GM21360 (cell line): ENCODE measurements around the gene ABCB11.

Experiments used
- ATAC-seq: cut with Tn5 transposase; IDR thresholded peaks from one replicate; pipeline ENCODE4 v1.9.1; 2021; ENCODE audit warnings: mild to moderate bottlenecking, moderate library complexity; ENCODE audit not compliant: unreplicated experiment

Gene ABCB11

DNA sequence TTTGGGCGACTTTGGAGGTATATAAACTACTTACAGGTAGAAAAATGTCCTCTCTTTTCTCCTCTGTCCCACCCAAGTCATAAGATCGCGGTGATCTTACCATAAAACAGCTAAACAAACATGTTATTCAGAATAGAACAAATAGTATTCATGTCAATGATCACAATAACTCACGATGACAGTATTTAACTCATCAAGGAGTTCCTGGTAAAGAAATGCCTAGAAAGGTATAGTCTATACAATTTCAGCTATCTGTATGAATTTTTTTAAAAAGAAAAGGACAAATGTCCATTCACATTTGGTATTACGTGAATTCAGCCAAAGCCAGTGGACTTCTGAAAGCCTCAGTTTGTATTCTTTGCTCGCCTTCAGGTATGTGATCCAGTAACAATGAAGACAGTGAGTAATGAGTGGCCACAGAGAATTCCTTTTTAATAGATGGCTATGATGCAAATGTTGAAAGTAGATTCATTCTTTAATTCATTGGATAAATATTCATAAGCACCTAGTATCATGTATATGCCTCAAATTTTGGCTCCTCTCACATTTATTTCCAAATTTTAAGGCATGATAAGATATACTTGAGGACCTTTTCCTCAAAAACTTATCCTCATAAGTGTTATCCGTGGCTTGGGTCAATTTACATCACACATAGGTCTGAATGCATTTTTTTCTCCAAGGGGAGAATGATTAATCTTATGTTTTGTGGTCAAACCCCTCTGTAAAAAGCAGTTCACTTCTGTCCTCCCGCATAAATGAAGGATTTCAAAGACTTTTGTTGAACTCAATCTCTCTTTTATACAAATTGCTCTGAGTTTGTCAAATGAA, 20.3 kb downstream of the ABCB11 start:
- no peak for ATAC-seq

DNA sequence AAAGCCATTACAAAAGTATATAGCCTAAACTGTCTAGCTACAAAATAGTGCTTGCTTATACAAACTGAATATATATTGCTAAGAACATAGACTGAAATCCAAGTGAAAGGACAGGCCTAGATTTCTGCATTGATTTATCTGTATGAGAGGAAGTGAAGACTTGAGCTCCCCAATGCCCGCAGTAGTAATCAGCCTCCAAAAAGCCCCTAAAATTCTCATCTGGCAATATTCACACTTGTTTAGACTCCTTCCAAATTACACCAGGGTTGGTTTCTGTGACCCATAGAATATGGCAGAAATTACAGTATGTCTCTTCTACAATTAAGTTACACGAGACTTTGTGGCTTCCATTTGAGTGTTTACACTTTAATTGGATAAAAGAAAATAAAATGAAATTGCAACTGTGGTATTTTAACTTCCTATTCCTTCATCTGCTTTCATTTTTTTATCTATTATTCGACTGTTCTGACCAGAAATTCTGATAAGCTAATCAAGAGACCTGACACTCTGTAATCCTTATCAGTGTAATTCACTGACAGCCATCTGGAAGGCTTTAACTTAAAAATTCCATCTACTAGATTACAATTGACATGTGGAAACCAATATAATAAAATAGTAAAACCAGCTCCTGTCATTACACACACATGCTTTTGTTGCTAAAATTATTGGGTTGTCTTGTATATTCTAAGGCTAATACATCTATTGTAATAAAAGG, 21.1 kb downstream of the ABCB11 start:
- ATAC-seq = no peak

DNA sequence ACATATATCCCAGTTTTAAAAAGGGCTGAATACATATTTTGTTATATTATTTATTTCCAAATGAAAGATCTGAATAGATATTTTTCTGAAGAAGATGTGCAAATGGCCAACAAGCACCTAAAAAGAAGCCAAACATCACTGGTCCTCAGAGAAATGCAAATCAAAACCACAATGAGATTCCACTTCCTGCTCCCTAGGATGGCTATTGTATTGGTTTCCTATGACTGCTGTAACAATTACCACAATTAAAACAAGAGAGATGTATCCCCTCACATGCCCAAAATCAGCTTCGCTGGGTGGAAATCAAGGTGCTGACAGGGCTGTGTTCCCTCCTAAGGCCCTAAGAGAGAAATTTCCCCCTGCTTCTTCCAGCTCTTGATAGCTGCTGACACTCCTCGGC, 23.2 kb downstream of the ABCB11 start:
- no peak for ATAC-seq

- no peak for ATAC-seq
Measured at GRCh38 chr2:169007356-169007755, 23.8 kb downstream of the ABCB11 start.

GRCh38 chr2:169006665-169007064, 24.5 kb downstream of the ABCB11 start:
- no peak for ATAC-seq

- ATAC-seq = no peak
Measured at GRCh38 chr2:169005994-169006393, 25.1 kb downstream of the ABCB11 start.

DNA sequence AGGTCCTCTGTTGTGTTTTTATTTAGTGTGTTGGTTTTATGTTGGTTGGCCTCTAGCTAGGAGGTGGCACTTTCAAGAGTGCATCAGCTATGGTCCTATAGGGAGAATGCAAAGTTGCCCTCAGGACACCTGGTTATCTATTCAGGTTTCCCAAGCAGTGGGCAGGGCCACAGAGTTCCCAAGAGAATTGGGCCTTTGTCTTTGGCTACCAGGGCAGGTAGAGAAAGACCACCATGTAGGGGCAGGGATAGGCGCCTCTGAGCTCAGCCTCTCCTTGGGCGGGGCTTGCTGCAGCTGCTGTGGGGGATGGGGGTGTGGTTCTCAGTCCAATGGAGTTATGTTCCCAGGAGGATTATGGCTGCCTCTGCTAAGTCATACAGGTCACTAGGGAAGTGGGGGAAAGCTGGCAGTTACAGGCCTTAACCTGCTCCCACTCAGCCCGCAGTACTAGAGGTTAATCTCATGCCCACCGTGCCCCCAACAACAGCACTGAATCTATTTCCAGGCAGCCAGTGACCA, 26.0 kb downstream of the ABCB11 start:
- ATAC-seq = no peak

GRCh38 chr2:169002161-169002738, 28.9 kb downstream of the ABCB11 start:
- no peak for ATAC-seq

DNA sequence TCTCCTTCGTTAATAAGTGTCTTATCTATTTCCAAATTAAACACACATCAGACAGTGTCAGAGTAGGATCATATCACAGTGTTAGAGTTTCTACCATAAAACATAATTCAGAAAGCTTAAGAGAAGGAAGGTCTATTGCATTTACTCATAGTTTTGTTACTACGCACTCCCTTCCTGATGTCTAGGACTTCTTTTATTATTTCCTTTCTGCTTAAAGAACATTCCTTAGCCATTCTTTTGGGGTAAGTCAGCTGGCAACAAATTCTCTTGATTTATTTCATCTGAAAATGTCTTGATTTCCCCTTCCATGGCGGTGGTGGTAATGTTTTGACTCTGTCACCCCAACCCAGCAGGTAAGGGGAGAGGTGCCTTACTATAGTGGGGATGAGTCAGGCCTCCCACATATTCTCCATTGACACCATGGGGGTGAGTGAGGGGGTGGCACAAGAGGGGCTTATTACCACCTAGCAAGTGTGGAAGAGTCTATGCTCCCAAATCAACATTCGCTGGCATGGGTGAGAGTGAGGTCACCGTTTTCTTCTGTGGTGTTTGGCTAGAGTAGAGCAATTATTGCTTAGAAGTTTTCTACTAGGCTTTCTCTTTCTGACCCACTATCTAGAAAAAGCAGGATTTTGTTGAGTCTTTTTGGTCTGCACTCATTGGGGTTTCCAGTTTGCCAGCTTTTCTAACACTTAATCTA, 29.9 kb downstream of the ABCB11 start:
- no peak for ATAC-seq

GRCh38 chr2:168999668-169000213, 31.4 kb downstream of the ABCB11 start:
- no peak for ATAC-seq

DNA sequence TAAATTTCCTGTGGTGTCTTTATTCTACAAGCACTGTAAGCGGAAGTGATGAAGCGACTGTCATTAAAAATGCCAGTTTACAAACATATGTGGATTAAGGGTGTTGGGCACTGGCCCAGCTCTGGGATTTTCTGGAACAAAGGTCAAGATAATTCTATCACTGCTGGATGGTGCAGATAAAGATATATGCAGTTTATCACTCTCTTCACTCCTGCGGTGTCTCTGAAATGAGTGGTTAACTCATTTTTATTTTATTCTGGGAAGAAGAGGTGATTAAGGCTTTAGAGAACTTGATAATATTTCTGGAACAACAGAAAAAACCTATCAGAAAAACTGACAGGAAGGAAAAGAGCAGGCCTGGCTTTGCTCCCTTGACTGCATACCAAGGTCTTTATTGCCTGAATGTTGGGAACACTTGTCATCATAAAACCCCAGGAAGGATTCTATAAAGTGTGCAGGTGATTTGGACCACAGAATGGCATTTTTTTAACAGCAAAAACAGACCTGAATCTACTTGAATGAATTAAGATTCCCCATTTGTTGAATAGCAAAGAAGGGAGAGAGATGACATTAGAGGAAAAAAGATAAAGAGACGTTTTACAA, 32.4 kb downstream of the ABCB11 start:
- ATAC-seq = no peak

DNA sequence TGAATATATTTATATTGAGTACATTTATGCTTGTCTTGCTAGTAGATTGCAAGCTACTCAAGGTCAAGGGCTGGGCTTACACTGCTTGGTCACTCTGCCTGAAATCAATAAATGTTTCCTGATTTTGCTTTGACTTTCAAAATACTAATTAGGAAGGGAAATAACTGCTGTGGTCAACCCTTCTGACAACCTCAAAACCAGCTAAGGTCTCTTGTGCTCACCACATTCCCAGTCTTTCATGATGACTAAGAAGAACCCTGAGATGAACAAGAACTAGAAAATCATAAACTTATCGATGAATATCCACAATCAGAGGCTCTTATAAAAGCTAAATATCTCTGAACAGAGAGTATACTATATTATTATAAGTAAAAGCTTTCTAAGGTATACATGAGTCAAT, 33.3 kb downstream of the ABCB11 start:
- no peak for ATAC-seq

GRCh38 chr2:168997118-168997521, 34.0 kb downstream of the ABCB11 start:
- ATAC-seq = no peak

- no peak for ATAC-seq
Measured at GRCh38 chr2:168995744-168996143, 35.4 kb downstream of the ABCB11 start.

DNA sequence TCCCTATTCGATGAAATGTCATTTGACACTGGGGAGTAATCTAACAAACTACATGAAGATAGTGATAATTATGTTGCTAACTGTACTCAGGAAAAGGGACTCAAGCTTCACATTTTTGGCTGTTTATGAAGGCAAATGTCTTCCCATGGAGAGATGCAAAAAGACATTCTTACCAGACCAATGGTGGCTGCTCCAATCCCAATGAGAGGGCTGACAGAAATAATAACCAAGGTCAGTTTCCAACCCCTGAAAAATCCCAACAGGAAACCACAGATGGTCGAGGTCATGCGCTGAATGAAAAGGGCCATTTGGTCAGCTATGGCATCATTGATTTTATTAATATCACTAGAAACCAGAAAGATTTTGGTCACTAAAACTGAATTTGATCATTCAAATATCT, 37.6 kb downstream of the ABCB11 start:
- ATAC-seq = no peak

- no peak for ATAC-seq
Measured at GRCh38 chr2:168992591-168993349, 38.4 kb downstream of the ABCB11 start.

DNA sequence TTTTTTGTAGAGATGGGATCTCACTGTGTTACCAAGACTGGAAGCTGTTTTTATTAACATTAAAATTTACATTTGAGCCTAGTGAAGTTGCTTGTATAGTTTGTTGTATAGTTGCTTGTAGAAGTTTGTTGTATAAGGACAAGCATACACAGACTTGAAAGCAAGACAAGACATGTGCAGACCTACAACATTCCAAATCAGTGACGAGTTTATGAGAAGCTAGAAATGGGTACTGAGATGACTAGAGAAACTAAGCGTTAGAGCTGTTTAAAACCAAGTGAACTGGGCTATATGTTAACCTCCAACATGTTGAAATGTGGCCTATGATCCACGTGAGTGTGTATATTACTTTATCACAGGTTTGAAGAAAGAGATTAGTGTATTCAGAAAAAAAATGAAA, 39.1 kb downstream of the ABCB11 start:
- ATAC-seq = no peak

DNA sequence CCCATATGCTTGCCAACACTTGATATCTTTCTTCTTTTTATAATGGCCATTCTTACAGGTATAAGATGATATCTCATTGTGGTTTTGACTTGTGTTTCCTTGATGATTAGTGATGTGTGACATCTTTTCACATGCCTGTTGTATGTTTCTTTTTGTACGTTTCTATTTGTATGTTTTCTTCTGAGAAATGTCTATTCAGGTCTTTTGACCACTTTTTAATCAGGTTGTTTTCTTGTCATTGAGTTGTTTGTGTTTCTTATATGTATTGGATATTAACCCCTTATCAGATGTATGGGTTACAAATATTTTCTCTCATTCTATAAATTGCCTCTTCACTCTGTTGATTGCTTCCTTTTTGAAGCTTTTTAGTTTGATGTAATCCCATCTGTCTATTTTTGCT, 42.4 kb downstream of the ABCB11 start:
- no peak for ATAC-seq

DNA sequence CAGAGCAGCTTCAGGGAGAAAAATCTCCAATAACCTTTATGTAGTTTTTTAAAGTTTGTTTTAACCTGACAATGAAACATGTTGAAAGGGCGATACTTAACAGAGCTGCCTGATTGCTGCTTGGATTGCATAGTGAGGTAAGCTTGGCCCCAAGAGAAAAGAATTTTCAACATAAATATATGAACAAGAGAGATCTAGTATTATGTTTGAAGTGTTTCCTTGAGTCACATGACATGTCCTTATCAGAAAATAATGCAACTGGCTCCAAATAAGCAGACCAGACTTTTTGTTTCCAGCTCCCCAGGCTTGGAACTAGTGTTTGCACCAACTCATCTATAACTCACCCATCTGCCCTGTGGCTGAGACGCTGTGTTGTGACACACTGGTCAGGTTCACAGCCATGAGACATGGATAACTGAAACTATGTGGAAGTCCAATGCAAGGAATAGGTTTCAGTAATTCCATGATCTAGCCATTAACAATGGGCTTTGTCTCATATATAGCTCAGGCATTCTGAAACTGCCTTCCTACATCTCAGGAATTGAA, 44.7 kb downstream of the ABCB11 start:
- ATAC-seq = no peak
